Measurements from ENCODE around the gene HPRT1.
A peak's percentile ranks its signal among the peaks of the same experiment; 100 is the strongest.

Gene HPRT1, protein sequence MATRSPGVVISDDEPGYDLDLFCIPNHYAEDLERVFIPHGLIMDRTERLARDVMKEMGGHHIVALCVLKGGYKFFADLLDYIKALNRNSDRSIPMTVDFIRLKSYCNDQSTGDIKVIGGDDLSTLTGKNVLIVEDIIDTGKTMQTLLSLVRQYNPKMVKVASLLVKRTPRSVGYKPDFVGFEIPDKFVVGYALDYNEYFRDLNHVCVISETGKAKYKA

DNA sequence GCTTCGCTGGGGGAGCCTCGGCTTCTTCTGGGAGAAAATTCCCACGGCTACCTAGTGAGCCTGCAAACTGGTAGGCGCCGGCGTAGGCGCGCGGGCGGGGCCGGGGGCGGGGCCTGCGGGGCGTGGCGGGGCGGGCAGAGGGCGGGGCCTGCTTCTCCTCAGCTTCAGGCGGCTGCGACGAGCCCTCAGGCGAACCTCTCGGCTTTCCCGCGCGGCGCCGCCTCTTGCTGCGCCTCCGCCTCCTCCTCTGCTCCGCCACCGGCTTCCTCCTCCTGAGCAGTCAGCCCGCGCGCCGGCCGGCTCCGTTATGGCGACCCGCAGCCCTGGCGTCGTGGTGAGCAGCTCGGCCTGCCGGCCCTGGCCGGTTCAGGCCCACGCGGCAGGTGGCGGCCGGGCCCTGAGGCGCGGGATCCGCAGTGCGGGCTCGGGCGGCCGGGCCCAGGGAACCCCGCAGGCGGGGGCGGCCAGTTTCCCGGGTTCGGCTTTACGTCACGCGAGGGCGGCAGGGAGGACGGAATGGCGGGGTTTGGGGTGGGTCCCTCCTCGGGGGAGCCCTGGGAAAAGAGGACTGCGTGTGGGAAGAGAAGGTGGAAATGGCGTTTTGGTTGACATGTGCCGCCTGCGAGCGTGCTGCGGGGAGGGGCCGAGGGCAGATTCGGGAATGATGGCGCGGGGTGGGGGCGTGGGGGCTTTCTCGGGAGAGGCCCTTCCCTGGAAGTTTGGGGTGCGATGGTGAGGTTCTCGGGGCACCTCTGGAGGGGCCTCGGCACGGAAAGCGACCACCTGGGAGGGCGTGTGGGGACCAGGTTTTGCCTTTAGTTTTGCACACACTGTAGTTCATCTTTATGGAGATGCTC lies at the start of gene HPRT1:
Gene HPRT1 (plus strand): TSS at position 161 of the 857 bp plus-strand sequence. CDS start 147 bp downstream, at position 308.
- peak; percentile 98 for ATAC-seq
- Mint-ChIP-seq H3K36me3 (peaks cover 9% of the 10 kb centered on the region), H3K9me3 (no peaks in the 10 kb centered on the region), H3K27ac (peak within 1 kb of the TSS; percentile 88), H3K4me3 (peak within 1 kb of the TSS; percentile 76), H3K4me1 (no peaks in the 10 kb centered on the region)
- peak; percentile 58 to 81 for DNase-seq (ENCODE audit: low spot score in 2 of 2)

DNA sequence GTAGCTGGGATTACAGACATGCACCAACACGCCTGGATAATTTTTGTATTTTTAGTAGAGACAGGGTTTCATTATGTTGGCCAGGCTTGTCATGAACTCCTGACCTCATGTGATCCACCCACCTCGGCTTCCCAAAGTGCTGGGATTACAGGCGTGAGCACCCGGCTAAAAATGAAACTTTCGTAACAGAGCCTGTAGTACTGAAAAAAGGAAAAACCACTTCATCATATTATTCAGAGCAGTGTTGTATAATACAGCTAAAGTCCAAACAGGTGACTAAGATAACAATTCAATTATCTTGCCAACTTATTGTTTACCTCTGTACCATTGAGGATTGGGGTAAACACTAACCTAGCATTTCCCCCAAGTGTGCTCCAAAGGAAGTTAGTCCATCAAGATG lies 43.9 kb upstream of the HPRT1 start:
- ATAC-seq (no peak), DNase-seq (ENCODE audit: low spot score in 2 of 2) (no peak)
- Mint-ChIP-seq H3K4me3 (no peak overlapping the region), H3K4me1 (no peaks in the 10 kb centered on the region), H3K9me3 (no peaks in the 10 kb centered on the region), H3K36me3 (peaks cover 79% of the 10 kb centered on the region), H3K27ac (no peak overlapping the region)

DNA sequence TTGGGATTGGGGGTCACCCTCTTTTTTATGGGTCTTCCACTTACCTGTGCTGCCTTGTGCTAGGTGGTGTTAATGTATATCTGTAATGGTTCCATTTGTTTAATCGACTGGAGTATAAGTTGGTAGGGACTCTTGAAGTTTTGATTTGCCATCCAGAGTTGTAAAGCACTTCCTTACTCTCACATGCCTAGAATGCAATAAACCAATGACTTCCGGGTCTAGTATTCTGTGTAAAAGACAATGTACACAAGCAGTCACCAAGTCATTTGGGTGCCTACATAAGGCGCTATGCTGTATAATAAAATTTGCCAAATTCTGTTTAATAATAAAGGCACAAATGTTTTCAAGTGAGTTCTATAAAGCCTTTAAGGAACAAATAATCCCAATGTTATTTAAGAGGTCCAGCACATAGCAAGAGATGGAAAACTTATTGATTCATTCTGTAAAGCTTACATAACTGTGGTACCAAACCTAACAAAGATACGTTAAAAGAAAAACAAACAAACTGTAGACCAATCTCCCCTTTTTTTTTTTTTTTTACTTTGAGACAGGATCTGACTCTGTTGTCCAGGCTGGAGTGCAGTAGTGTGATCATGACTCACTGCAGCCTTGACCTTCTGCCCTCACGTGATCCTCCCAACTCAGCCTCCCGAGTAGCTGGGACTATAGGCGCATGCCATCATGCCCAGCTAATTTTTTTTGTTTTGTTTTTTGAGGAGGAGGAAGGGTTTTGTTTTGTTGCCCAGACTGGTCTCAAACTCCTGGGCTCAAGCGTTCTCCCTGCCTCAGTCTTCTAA lies 41.5 kb upstream of the HPRT1 start:
- Mint-ChIP-seq H3K27ac (no peak overlapping the region), H3K4me1 (no peaks in the 10 kb centered on the region), H3K9me3 (no peaks in the 10 kb centered on the region), H3K36me3 (peaks cover 87% of the 10 kb centered on the region), H3K4me3 (no peak overlapping the region)
- ATAC-seq = no peak
- DNase-seq (ENCODE audit: low spot score in 2 of 2) = no peak

DNA sequence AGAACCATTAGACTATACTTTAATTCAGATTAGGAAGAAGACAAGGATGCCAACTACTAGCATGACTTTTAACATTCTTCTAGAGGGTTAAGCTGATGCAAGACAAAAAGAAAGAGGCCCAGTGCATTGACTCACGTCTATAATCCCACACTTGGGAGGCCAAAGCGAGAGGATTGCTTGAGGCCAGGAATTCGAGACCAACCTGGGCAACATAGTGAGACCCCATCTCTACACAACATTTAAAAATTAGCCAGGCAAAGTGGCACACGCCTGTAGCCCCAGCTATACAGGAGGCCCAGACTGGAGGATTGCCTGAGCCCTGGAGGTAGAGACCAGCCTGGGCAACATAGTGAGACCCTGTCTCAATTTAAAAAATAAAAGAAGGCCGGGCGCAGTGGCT lies 40.2 kb upstream of the HPRT1 start:
- no peak for ATAC-seq
- Mint-ChIP-seq H3K4me1 (no peaks in the 10 kb centered on the region), H3K9me3 (no peaks in the 10 kb centered on the region), H3K27ac (no peak overlapping the region), H3K4me3 (no peak overlapping the region), H3K36me3 (peaks cover 87% of the 10 kb centered on the region)
- DNase-seq (ENCODE audit: low spot score in 2 of 2) = no peak

DNA sequence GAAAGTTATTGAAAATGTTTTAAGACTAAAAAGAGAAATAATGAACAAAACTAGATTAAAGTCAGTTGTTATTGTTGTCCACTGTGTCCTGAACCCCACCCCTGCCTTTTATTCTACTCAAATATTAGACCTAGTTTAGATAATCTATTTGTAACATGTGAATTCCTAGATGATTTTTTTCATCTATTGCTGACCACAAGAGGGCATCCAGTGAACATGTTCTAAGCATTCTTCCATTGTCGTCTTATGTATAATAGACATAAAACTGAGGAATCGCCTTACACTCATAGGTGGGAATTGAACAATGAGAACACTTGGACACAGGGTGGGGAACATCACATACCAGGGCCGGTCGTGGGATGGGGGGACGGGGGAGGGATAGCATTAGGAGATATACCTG lies 36.4 kb upstream of the HPRT1 start:
- no peak for ATAC-seq
- H3K36me3 Mint-ChIP-seq = peaks cover 78% of the 10 kb centered on the region
- no peak overlapping the region for H3K27ac Mint-ChIP-seq
- no peaks in the 10 kb centered on the region for H3K9me3 Mint-ChIP-seq
- no peak overlapping the region for H3K4me3 Mint-ChIP-seq
- DNase-seq (ENCODE audit: low spot score in 2 of 2) = no peak
- H3K4me1 Mint-ChIP-seq = no peaks in the 10 kb centered on the region

DNA sequence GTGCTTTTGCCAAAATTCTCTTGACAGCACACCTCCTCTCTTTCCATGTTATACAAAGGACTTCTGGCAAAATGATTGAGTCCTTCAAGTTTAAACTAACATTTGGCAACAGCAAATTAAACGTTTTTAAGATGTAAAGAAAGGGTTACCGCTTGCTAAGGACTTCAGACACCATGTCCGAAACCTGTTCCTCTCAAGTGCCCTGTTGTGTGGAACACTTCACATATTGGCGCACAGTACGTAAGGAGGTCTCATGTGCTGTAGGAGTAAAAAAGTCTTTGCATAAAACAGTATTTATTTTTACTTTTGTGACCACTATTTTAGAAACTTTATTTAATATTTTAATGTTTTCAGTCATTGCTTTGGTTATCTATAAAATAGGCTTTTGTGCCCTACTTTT lies 33.7 kb upstream of the HPRT1 start:
- Mint-ChIP-seq H3K27ac (no peak overlapping the region), H3K36me3 (peaks cover 70% of the 10 kb centered on the region), H3K4me1 (no peaks in the 10 kb centered on the region), H3K9me3 (no peaks in the 10 kb centered on the region), H3K4me3 (no peak overlapping the region)
- DNase-seq (ENCODE audit: low spot score in 2 of 2) (no peak), ATAC-seq (no peak)

DNA sequence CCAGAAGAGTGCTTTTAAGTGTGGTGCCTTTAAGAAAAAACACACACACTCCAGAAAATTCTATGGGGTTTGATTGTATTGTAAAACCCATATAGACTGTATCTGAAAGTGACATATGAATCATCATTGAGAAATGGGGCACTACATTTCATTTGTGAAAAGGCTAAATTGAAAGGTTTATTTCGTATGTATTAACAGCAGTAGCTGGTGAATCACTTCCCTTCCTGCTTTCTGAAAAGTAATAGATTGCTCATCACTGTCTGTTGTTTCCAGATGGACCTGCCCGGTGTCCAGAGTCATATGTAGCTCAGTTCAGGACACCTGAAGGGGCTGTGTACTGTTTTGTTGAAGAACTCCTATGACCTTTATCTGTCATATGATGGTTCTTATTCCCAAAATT lies 28.1 kb upstream of the HPRT1 start:
- Mint-ChIP-seq H3K4me1 (no peaks in the 10 kb centered on the region), H3K9me3 (no peaks in the 10 kb centered on the region), H3K36me3 (peaks cover 50% of the 10 kb centered on the region), H3K27ac (no peak overlapping the region), H3K4me3 (no peak overlapping the region)
- ATAC-seq = peak; percentile 88
- no peak for DNase-seq (ENCODE audit: low spot score in 2 of 2)

DNA sequence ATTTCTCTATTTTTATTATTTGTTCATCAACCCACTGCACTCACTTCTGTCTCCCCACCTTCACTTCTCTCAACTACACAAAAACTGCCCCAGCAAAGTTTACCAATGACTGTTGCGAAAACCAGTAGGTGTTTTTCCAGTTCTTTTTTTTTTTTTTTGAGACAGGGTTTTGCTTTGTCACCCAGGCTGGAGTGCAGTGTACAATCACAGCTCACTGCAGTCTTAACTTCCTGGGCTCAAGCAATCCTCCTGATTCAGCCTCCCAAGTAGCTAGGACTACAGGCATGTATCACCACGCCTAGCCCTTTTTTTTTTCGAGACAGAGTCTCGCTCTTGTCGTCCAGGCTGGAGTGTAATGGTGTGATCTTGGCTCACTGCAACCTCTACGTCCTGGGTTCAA lies 24.1 kb upstream of the HPRT1 start:
- Mint-ChIP-seq H3K36me3 (peaks cover 19% of the 10 kb centered on the region), H3K4me3 (no peak overlapping the region), H3K9me3 (no peaks in the 10 kb centered on the region), H3K27ac (no peak overlapping the region), H3K4me1 (no peaks in the 10 kb centered on the region)
- ATAC-seq = no peak
- DNase-seq (ENCODE audit: low spot score in 2 of 2) = no peak

DNA sequence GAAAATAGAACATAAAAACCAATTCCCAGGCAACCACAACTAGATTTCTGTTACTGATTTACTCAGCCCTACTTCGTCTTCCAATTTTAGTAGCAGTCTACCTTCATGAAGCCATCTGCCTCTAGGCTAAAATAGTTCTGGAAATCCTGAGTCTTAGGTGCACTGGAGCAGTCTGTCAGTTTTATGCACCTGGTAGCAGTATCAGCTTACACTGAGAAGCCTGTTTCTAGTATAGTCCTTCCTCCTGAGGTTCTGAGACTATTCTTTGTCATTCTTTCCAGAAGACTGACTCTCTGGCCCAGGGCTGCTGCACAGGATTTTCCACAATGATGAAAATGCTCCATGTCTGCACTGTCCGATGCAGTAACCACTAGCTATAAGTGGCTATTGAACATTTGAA lies 16.9 kb upstream of the HPRT1 start:
- no peaks in the 10 kb centered on the region for H3K4me1 Mint-ChIP-seq
- ATAC-seq = no peak
- H3K4me3 Mint-ChIP-seq = no peak overlapping the region
- no peak overlapping the region for H3K27ac Mint-ChIP-seq
- no peaks in the 10 kb centered on the region for H3K9me3 Mint-ChIP-seq
- no peak for DNase-seq (ENCODE audit: low spot score in 2 of 2)
- no peaks in the 10 kb centered on the region for H3K36me3 Mint-ChIP-seq

DNA sequence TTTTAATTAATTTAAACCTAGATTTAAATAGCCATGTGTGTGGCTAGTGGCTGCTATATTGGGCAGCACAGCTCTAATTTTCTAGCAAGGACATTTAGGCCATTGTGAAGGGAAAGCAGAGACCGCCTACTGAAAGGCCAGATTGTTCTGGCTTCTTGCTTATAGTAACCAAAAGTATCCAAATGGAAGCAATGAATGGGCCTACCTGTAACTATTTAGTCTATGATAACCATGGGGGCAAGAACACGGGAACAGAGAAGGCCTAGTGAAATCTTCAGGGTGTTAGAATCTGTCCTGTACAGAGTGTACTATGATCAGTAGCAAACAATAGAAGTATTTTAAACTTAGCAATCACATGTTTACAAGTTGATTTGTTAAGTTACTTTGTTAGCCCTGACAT lies 16.5 kb upstream of the HPRT1 start:
- H3K4me1 Mint-ChIP-seq = no peaks in the 10 kb centered on the region
- H3K4me3 Mint-ChIP-seq = no peak overlapping the region
- no peak for DNase-seq (ENCODE audit: low spot score in 2 of 2)
- H3K27ac Mint-ChIP-seq = no peak overlapping the region
- no peaks in the 10 kb centered on the region for H3K36me3 Mint-ChIP-seq
- H3K9me3 Mint-ChIP-seq = no peaks in the 10 kb centered on the region
- ATAC-seq = no peak

DNA sequence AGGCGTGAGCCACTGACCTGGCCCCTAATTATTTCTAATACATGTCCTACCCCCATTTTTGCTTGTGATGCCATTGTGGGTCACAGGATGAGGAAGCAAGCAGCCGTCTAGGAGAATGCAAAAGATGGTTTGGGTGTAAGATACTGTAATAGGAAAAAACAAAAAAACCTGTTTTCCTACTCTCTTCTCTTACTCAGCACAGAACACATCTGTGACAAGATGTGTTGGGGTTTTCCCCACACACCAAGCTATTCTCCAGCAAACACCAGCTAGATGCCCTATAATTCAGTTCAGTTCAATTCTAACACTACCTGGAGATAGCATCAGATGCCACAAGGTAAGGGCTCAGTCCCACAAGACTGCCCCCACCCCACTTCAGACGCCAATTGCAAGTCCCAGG lies 15.3 kb upstream of the HPRT1 start:
- Mint-ChIP-seq H3K36me3 (no peaks in the 10 kb centered on the region), H3K9me3 (no peaks in the 10 kb centered on the region), H3K4me3 (no peak overlapping the region), H3K27ac (no peak overlapping the region), H3K4me1 (no peaks in the 10 kb centered on the region)
- DNase-seq (ENCODE audit: low spot score in 2 of 2) (no peak), ATAC-seq (no peak)

DNA sequence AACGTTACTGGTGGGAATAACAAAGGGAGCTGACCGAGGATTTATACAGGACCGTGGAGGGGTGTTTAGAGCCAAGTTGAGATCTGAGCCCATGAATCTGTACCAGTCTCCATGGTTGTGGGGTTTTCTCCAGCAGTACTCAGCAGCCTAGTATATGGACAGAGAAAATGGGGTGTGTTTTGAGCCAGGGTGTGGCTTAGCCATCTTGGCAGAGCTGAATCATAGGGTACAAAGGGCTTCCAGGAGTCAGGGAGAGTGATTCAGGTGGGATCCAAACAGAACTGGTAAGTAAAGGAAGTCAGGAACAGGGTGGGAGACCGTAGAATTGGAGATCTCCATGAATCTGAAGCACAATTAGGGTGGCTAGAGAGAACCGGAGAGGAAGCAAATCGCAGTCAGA lies 7.4 kb upstream of the HPRT1 start:
- ATAC-seq (no peak), DNase-seq (ENCODE audit: low spot score in 2 of 2) (no peak)
- H3K27ac Mint-ChIP-seq = no peak overlapping the region
- no peaks in the 10 kb centered on the region for H3K36me3 Mint-ChIP-seq
- H3K9me3 Mint-ChIP-seq = no peaks in the 10 kb centered on the region
- no peaks in the 10 kb centered on the region for H3K4me1 Mint-ChIP-seq
- H3K4me3 Mint-ChIP-seq = no peak overlapping the region

DNA sequence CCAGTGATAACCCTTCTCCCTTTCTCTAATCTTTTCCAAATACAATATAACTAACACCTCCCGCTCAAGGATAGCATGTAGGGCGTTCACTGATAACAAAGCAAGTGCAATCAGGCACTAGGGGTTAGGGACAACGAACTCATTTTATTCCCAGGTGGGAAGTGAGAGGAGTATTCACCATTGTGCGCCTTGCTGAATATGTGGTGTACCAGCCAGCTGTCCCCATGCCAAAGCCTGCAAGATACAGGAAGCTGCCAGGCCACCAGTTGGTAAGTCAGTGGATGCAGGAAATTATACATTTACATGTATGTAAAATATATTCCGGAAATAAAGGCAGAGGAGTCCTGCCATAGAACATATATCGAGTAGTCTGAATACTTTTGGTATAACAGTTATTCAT lies 6.3 kb upstream of the HPRT1 start:
- ATAC-seq = no peak
- Mint-ChIP-seq H3K4me1 (no peaks in the 10 kb centered on the region), H3K4me3 (no peak overlapping the region), H3K36me3 (no peaks in the 10 kb centered on the region), H3K9me3 (no peaks in the 10 kb centered on the region), H3K27ac (no peak overlapping the region)
- DNase-seq (ENCODE audit: low spot score in 2 of 2) = no peak

DNA sequence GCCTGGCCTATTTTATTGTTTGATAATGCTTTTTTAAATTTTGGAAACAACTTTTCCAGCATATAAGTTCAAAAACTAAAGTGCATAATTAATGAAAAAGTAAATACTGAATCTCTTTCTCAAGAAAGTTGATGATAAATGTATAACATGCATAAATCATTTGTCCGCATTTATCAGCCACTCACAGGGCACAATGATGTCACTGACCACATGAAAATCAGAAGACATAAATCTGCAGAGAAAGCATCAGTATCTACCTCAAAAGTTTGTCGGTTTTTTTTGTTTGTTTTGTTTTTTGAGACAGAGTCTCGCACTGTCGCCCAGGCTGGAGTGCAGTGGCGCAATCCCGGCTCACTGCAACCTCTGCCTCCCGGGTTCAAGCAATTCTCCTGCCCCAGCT lies 5.5 kb upstream of the HPRT1 start:
- no peak overlapping the region for H3K27ac Mint-ChIP-seq
- H3K4me1 Mint-ChIP-seq = no peaks in the 10 kb centered on the region
- DNase-seq (ENCODE audit: low spot score in 2 of 2) (no peak), ATAC-seq (no peak)
- no peaks in the 10 kb centered on the region for H3K36me3 Mint-ChIP-seq
- no peak overlapping the region for H3K4me3 Mint-ChIP-seq
- H3K9me3 Mint-ChIP-seq = no peaks in the 10 kb centered on the region

DNA sequence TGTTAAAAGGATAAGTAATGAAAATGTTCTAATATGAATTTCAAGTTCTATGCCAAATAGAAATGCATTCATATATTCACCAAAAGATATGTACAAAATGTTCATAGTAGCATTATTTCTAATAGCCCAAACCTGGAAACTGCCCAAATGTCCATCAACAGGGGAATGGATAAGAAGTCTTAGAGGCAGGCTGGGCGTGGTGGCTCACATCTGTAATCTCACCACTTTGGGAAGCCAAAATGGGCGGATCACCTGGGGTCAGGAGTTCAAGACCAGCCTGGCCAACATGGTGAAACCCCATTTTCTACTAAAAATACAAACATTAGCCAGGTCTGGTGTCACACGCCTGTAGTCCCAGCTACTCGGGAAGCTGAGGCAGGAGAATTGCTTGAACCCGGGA lies 2.3 kb upstream of the HPRT1 start:
- DNase-seq (ENCODE audit: low spot score in 2 of 2) = no peak
- H3K9me3 Mint-ChIP-seq = no peaks in the 10 kb centered on the region
- H3K27ac Mint-ChIP-seq = no peak overlapping the region
- ATAC-seq = no peak
- no peak overlapping the region for H3K4me3 Mint-ChIP-seq
- no peaks in the 10 kb centered on the region for H3K4me1 Mint-ChIP-seq
- no peaks in the 10 kb centered on the region for H3K36me3 Mint-ChIP-seq

DNA sequence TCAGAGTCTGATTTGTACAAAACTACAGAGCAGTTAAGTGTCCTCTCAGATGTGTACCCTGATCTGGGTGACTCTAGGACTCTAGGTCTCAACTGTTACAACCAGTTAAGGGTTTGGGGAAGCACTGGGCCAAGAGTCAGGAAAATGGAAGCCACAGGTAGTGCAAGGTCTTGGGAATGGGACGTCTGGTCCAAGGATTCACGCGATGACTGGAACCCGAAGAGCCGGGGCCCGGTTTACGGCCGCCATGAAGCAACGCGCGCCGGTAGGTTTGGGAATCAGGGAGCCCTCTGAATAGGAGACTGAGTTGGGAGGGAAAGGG lies 321 bp upstream of the HPRT1 start:
- DNase-seq (ENCODE audit: low spot score in 2 of 2) (no peak), ATAC-seq (peak; percentile 4)
- H3K4me3 Mint-ChIP-seq = peak overlapping the region; percentile 76
- no peaks in the 10 kb centered on the region for H3K4me1 Mint-ChIP-seq
- peaks cover 4% of the 10 kb centered on the region for H3K36me3 Mint-ChIP-seq
- no peak overlapping the region for H3K27ac Mint-ChIP-seq
- no peaks in the 10 kb centered on the region for H3K9me3 Mint-ChIP-seq
